Adrenal gland (tissue), 5 donors: Measurements from ENCODE around the gene RELCH.

Experiments used
- POLR2A ChIP-seq, 2 donors: fragments of 450-650 bp; IDR thresholded peaks; one replicate each; pipeline ENCODE4 v1.6.1; 2017; ENCODE audit warnings: antibody characterized with exemption in 2 of 2, mild to moderate bottlenecking in 2 of 2, moderate library complexity in 1 of 2
- TF ChIP-seq, protein P1 (sequence below), 6 experiments: fragments of 450-650 bp in 4 of 6; fragments of 200-600 bp in 2 of 6; sonication (generic) in 1 of 6; IDR thresholded peaks; 1 replicate in 5 of 6; 2 replicates in 1 of 6; pipeline versions ENCODE4 v1.5.1 to v1.8.0; 2016 to 2021; ENCODE audit warnings: antibody characterized with exemption in 6 of 6, mild to moderate bottlenecking in 2 of 6, moderate library complexity in 1 of 6
- donor health status: DM: no; HTN: no; CAD: no.

DNA sequence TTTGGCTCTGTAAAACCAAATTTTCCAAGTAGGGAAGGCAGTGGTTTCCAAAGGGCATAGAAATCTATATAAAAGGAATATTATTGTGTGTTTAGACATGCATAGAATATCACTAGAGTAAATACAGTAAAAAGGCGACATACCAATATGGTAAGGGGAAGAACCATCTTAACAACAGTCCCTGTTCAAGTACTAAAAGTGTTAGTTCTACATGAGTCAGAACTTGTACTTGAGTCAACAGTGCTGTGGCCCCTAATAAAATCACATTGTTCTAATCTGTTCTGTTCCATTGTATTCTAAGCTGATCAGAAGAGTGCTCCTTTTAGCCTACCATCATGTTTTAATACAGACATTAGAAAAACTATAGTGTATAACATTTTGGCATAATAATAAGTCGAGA, 102.0 kb downstream of the RELCH start:
- TF ChIP-seq, protein P1, sequence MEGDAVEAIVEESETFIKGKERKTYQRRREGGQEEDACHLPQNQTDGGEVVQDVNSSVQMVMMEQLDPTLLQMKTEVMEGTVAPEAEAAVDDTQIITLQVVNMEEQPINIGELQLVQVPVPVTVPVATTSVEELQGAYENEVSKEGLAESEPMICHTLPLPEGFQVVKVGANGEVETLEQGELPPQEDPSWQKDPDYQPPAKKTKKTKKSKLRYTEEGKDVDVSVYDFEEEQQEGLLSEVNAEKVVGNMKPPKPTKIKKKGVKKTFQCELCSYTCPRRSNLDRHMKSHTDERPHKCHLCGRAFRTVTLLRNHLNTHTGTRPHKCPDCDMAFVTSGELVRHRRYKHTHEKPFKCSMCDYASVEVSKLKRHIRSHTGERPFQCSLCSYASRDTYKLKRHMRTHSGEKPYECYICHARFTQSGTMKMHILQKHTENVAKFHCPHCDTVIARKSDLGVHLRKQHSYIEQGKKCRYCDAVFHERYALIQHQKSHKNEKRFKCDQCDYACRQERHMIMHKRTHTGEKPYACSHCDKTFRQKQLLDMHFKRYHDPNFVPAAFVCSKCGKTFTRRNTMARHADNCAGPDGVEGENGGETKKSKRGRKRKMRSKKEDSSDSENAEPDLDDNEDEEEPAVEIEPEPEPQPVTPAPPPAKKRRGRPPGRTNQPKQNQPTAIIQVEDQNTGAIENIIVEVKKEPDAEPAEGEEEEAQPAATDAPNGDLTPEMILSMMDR (IDR thresholded peaks at IDR 0.05) = no peak
- TF ChIP-seq POLR2A (IDR thresholded peaks at IDR 0.05) = no peak
